T-helper 2 cell treated with Interferon-gamma antibody and Interleukin-4, amounts not matched to agents 5 μg/mL and 100 μg/mL, for 36 hours (primary cell): Measurements from ENCODE around the gene GRIK4.

Experiments
- DNase-seq: peaks from one replicate; pipeline ENCODE4 v3.0.0; 2021; ENCODE audit warnings: low spot score
- H3K27ac Mint-ChIP-seq: one replicate; pipeline ENCODE4 v1.8.0; 2021; ENCODE audit warnings: mild to moderate bottlenecking, mixed read lengths
- H3K27me3 Mint-ChIP-seq: one replicate; pipeline ENCODE4 v1.8.0; 2021; ENCODE audit warnings: low read depth, mixed read lengths
- H3K36me3 Mint-ChIP-seq: one replicate; pipeline ENCODE4 v1.8.0; 2021; ENCODE audit warnings: low read depth, mixed read lengths
- H3K4me1 Mint-ChIP-seq: one replicate; pipeline ENCODE4 v1.8.0; 2021; ENCODE audit warnings: low read depth, mixed read lengths
- H3K4me3 Mint-ChIP-seq: one replicate; pipeline ENCODE4 v1.8.0; 2022; ENCODE audit warnings: mild to moderate bottlenecking, moderate library complexity, mixed read lengths
- H3K9me3 Mint-ChIP-seq: one replicate; pipeline ENCODE4 v1.8.0; 2021; ENCODE audit warnings: mixed read lengths

The GRIK4 gene

DNA sequence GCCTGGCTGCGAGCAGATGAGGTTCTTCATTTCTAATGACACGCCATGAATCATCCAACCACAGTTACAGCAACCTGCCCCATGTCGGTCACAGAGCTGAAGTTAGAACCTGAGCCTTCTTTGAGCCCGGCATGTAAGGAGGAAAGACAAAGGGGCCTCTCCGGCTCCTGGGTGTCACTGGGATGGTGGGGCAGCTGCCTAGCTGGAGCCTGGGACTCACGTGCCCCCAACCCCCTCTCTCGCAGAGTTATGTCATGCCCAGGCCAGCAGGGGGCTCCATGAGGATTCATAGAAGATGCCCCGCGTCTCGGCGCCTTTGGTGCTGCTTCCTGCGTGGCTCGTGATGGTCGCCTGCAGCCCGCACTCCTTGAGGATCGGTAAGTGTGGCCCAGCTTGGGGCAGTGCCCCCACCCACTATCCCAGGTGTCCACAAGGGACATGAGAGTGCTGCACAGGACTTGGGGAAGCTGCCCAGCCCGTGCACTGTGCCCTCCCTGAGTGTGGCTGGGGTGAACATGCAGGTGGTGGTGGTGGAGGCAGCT is 148.5 kb downstream of the GRIK4 start:
- Mint-ChIP-seq H3K4me3 (no peak overlapping the region), H3K9me3 (no peaks in the 10 kb centered on the region), H3K36me3 (no peaks in the 10 kb centered on the region), H3K27me3 (no peaks in the 10 kb centered on the region), H3K4me1 (no peaks in the 10 kb centered on the region), H3K27ac (no peak overlapping the region)
- DNase-seq: peak; percentile 4

DNA sequence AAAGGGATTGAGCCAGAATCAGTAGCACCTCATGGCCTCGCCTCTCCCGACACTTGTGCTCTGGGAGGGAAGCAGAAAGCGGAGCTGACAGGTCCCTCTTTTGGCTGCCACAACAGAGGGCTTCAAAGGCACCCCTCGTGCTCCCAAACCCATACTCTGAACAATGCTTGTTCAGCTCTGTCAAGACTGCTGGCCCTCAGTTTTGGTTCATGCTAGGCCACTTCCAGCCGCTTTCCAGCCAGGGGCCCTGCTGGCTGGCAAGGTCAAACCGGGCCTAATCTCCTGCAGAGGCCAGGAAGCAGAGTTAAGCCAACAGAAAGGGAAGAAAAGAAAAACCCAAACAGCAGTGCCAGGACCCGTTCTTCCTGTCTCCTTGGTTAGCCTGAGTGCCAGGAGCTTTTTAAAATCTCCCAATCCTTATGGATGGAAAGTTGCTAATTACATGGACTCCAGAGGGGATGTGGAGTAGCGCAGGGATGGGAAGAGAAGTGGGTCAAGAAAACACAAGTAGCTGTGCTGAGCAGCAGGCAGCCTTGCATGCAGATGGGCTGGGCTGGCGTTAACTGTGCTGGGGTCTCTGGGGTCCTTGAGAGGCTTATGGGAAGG is 150.6 kb downstream of the GRIK4 start:
- no peaks in the 10 kb centered on the region for H3K4me1 Mint-ChIP-seq
- H3K4me3 Mint-ChIP-seq: no peak overlapping the region
- no peak overlapping the region for H3K27ac Mint-ChIP-seq
- no peaks in the 10 kb centered on the region for H3K36me3 Mint-ChIP-seq
- H3K27me3 Mint-ChIP-seq: no peaks in the 10 kb centered on the region
- DNase-seq: no peak
- H3K9me3 Mint-ChIP-seq: no peaks in the 10 kb centered on the region

DNA sequence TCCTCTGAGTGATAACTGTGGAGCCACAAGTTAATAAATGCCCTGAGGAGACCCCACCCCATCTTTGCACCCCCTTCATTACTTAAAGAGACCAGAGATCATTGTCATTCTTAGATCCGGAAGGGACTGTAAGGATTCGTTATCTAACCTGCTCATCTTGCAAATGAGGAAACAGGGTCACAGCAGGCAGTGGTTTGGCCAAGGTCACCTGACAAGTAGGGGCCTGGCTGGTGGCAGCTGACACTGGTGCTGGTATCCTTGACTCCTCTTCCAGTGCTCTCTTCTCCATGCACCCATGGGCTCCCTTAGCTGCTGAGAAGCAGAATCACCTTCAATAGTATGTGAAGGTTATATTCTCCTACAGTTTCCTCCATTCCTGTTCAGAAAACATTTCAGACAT is 151.6 kb downstream of the GRIK4 start:
- H3K27me3 Mint-ChIP-seq: no peaks in the 10 kb centered on the region
- no peak overlapping the region for H3K27ac Mint-ChIP-seq
- no peaks in the 10 kb centered on the region for H3K4me1 Mint-ChIP-seq
- no peak overlapping the region for H3K4me3 Mint-ChIP-seq
- H3K36me3 Mint-ChIP-seq: no peaks in the 10 kb centered on the region
- no peaks in the 10 kb centered on the region for H3K9me3 Mint-ChIP-seq
- DNase-seq: no peak

DNA sequence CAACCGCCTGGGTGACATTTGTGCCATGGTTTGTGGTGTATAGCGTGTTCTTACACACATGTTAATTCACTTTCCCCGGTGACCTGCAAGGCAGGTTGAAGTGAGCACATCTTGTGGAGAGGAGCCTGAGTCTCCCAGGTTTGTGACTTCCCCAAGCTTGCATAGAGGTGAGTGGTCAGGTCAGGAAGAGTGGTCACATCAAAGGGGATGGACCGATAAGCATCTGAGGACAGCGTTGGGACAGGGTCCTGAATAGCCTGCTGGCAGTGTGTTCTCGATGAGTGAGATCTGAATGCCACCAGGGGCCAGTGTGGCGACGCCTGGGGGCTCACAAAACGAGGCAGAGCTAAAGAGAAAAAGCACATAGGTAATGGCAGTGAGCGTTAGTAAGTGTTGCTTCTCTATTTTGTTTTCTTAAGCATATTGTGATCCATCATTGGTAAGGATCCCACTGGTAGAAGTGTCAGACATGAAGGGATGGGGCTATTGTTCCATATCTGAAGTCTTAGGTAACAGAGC is 154.6 kb downstream of the GRIK4 start:
- no peaks in the 10 kb centered on the region for H3K36me3 Mint-ChIP-seq
- no peaks in the 10 kb centered on the region for H3K9me3 Mint-ChIP-seq
- no peak for DNase-seq
- H3K4me1 Mint-ChIP-seq: no peaks in the 10 kb centered on the region
- no peaks in the 10 kb centered on the region for H3K27me3 Mint-ChIP-seq
- H3K4me3 Mint-ChIP-seq: no peak overlapping the region
- H3K27ac Mint-ChIP-seq: no peak overlapping the region

DNA sequence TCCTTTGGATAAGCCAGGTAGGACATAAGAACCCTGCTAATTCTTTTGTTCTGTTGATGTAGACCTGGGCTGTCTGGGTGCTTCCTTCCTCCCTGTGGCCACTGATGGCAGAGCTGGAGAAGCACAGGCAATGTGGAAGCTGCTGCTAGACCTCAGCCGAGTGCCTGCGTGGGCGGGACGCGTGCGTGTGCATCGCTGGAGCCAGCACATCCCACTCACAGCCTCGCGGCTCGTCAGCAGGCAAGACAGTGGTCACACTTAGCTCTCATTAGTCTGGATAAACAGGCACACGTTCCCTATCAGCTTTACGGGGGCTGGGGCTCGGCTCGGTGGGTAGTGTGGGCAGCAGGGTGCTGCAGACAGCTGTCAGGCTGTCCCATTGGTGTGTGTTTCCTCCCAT is 155.7 kb downstream of the GRIK4 start:
- Mint-ChIP-seq H3K9me3 (no peaks in the 10 kb centered on the region), H3K27me3 (no peaks in the 10 kb centered on the region), H3K4me3 (no peak overlapping the region), H3K36me3 (no peaks in the 10 kb centered on the region), H3K4me1 (no peaks in the 10 kb centered on the region), H3K27ac (no peak overlapping the region)
- DNase-seq: no peak

DNA sequence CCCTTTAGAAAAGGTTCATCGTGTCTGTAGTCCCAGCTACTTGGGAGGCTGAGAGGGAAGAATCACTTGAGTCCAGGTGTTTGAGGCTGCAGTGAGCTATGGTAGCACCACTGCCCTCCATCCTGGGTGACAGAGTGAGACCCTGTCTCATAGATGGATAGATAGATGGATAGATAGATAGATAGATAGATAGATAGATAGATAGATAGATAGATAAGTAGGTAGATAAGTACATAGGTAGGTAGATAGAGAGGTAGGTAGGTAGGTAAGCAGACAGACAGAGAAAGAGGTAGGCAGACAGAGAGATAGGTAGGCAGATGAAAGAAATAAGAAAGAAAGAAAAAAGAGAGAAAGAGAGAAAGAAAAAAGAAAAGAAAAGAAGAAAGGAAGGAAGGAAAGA is 156.4 kb downstream of the GRIK4 start:
- H3K4me1 Mint-ChIP-seq: no peaks in the 10 kb centered on the region
- no peaks in the 10 kb centered on the region for H3K27me3 Mint-ChIP-seq
- H3K9me3 Mint-ChIP-seq: no peaks in the 10 kb centered on the region
- no peak for DNase-seq
- H3K36me3 Mint-ChIP-seq: no peaks in the 10 kb centered on the region
- H3K4me3 Mint-ChIP-seq: no peak overlapping the region
- H3K27ac Mint-ChIP-seq: no peak overlapping the region

DNA sequence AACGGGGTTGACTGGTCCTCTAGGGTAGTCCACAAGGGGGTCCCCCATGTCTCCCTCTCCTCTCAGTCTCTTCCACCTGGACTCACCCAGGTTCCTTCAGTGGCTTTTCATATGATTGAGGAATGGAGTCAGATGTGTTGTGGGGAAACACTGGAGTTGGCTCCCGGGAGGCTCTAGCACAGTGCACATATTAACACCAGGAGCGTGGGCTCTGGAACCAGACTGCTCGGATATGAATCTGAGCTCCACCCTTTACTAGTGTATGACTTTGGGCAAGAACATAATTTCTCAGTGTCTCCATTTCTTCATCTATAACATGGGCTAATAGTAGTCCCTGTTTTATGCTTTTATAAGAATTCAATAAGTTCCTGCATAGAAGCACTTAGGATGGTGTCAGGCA is 157.0 kb downstream of the GRIK4 start:
- H3K9me3 Mint-ChIP-seq: no peaks in the 10 kb centered on the region

DNA sequence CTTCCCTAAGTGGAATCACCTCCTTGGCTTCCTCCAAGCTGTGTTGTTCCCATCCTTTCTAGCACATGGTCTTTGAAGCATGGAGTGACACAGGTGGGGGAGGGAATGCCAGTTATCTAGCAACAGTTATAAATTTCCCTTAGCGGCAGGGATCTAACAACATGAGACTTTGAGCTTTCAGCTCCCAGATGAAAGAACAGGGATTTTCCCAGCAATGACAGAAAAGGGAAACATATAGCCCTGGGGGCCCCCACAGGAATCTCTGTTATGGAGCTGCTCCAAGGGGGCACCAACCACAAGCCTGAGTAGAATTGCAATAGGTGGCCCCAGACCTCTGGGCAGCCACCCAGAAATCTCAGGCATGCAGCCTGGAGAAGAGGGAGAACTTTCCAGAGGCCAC is 163.0 kb downstream of the GRIK4 start:
- Mint-ChIP-seq H3K9me3 (no peaks in the 10 kb centered on the region), H3K27ac (no peak overlapping the region), H3K4me1 (no peaks in the 10 kb centered on the region), H3K36me3 (no peaks in the 10 kb centered on the region), H3K4me3 (no peak overlapping the region), H3K27me3 (peaks cover 2% of the 10 kb centered on the region)
- DNase-seq: no peak

More for the DNA sequence above, 157.0 kb downstream of the GRIK4 start:
- no peak for DNase-seq
- H3K4me1 Mint-ChIP-seq: no peaks in the 10 kb centered on the region
- H3K27ac Mint-ChIP-seq: no peak overlapping the region
- H3K36me3 Mint-ChIP-seq: no peaks in the 10 kb centered on the region
- H3K4me3 Mint-ChIP-seq: no peak overlapping the region
- no peaks in the 10 kb centered on the region for H3K27me3 Mint-ChIP-seq

DNA sequence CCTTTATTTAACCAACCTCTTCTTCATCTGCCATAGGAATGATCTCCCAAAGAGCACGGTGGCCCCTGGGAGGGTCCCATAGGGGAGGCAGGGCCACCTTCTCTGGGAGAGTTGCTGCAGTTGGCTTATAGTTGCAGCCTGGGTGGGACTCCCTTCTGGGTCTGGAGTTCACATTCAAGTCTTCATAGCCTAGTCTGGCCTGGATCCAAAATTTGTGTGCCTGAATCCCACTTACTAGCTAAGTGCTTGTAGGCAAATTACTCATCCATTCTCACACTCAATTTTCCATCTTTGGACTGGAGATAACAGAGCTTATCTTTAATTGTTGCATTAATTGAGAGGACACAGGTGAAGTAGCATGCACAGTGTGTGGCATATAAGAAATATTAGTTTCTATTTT is 163.6 kb downstream of the GRIK4 start:
- Mint-ChIP-seq H3K27ac (no peak overlapping the region), H3K27me3 (peaks cover 2% of the 10 kb centered on the region), H3K36me3 (no peaks in the 10 kb centered on the region)

DNA sequence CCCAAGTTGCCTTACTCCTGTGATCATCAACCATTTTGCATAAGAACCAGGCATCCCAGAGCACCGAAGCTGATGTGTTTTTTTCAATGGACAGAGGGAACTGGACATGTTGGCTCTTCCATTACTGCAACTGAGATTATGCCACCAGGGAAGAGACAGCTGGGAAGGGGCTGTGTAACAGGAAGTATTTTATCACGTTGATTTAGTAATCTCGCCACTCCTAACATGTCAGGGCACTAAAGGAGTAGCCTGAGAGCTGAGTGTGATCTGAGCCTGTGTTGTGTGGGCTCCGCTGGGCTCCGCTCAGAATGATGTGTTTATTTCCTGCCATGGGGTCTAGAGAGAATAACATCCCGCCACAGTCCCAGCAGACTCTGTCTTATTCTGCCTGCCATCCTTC is 165.4 kb downstream of the GRIK4 start:
- Mint-ChIP-seq H3K27me3 (peaks cover 2% of the 10 kb centered on the region), H3K27ac (no peak overlapping the region)

More for the DNA sequence above, 163.6 kb downstream of the GRIK4 start:
- H3K9me3 Mint-ChIP-seq: no peaks in the 10 kb centered on the region
- H3K4me3 Mint-ChIP-seq: no peak overlapping the region
- no peak for DNase-seq
- no peaks in the 10 kb centered on the region for H3K4me1 Mint-ChIP-seq

DNA sequence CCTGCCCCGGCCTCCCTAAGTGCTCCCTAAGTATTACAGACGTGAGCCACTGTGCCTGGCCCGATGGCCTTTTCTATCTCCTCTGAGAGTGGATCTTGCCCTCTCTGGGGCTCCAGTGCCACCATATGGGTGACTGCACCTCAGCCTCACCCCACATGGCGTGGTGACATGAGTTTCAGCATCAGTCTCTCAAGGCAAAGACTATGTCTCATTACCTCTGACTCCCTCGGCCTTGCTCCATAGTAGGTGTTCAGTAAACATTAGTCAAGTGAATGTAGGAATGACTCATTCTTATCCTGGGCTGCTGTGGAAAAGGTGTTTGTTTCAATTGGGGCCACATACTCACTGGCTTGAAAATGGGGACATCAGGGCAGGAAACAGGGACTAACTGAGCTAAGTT is 168.8 kb downstream of the GRIK4 start:
- no peaks in the 10 kb centered on the region for H3K4me1 Mint-ChIP-seq
- H3K27ac Mint-ChIP-seq: no peak overlapping the region
- peaks cover 2% of the 10 kb centered on the region for H3K27me3 Mint-ChIP-seq
- H3K4me3 Mint-ChIP-seq: no peak overlapping the region
- DNase-seq: no peak
- no peaks in the 10 kb centered on the region for H3K9me3 Mint-ChIP-seq
- H3K36me3 Mint-ChIP-seq: no peaks in the 10 kb centered on the region

More for the DNA sequence above, 165.4 kb downstream of the GRIK4 start:
- no peaks in the 10 kb centered on the region for H3K9me3 Mint-ChIP-seq
- DNase-seq: no peak
- H3K4me1 Mint-ChIP-seq: no peaks in the 10 kb centered on the region
- H3K36me3 Mint-ChIP-seq: no peaks in the 10 kb centered on the region
- H3K4me3 Mint-ChIP-seq: no peak overlapping the region

DNA sequence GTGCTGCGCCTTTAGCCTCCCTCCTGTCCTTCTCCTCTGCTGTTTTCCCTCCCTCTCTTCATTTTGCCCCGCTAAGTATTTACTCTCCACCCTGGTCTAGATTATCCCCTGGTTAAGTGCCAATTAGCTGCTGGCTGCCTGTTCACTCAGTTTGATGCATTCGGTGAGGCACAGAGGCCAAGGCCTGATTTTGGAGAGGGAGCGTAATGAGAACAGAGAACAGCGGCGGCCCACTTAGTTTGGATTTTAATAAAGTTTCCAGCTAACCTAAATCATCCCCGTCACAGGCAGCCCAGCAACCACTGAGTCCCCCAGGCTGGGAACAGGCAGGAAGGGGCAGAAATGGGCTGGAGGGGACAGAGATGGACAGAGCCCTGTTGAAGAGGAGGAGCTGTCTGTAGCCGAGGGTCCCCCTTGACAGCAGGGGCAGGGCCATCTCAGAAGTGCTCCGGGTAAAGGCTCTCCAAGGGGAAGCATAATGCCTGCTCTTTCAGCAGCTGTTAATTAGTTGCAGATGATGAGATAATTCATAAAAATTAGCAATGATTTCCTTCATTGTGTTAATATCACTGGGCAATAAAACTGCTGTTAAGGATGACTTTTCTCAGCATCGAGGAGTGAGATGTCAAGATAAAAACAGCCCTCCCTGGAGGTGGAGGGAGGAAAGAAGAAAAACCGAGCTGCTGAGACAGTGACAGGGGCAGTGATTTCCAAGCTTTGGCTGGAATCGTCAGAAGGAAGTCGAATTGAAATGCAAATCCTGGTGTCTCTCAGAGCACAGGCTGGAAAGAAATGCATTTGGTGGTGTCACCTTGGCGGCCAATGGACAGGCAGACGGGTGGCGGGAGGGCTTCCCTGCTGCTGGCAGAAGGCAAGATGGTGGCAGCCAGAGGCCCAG is 170.1 kb downstream of the GRIK4 start:
- Mint-ChIP-seq H3K27ac (no peak overlapping the region), H3K36me3 (no peaks in the 10 kb centered on the region), H3K4me3 (no peak overlapping the region), H3K9me3 (no peaks in the 10 kb centered on the region), H3K4me1 (no peaks in the 10 kb centered on the region), H3K27me3 (peaks cover 2% of the 10 kb centered on the region)
- no peak for DNase-seq

DNA sequence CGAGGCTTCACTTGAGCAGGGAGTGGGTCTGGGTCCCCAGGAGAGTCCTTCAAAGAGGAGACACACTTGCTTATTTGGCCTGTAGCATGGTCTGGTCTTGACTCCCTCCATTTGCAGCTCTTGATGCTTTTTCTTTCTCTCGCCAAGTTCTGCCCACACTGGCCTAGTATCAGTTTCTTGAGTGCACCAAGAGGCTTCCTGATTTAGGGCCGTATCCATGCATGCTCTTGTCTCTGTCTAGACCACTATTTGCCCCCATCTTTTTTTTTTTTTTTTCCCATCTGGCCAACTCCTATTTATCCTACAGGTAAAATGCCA is 170.7 kb downstream of the GRIK4 start:
- H3K27me3 Mint-ChIP-seq: peaks cover under 1% of the 10 kb centered on the region
- H3K27ac Mint-ChIP-seq: no peak overlapping the region
- no peak overlapping the region for H3K4me3 Mint-ChIP-seq

DNA sequence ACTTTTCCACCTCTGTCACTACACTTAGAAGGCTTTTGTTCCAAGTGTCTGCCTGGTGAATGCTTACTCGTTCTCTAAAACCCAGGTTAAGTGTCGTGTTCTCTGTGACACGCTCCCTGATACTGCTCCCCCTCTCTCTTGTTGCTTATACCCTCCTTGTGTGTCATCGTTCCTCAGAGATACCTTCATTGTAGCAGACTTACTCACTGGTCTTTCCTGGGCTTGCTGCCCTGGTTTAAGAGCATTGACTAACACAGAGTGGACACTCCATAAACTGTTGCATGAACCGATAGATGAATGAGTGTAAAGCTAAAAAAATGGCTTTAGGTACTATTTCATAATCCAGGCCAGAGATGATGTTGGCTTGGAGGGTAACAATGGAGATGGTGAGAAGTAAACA is 171.3 kb downstream of the GRIK4 start:
- Mint-ChIP-seq H3K4me1 (no peaks in the 10 kb centered on the region), H3K27me3 (no peaks in the 10 kb centered on the region), H3K36me3 (no peaks in the 10 kb centered on the region), H3K9me3 (no peaks in the 10 kb centered on the region), H3K4me3 (no peak overlapping the region), H3K27ac (no peak overlapping the region)
- DNase-seq: no peak

More for the DNA sequence above, 170.7 kb downstream of the GRIK4 start:
- Mint-ChIP-seq H3K9me3 (no peaks in the 10 kb centered on the region), H3K36me3 (no peaks in the 10 kb centered on the region), H3K4me1 (no peaks in the 10 kb centered on the region)
- DNase-seq: no peak
